B cell (primary cell): ENCODE measurements around the gene CACNA1H. TPM values are rescaled to one million over a fixed set of nuclear protein-coding genes. Genes with fewer than 3 reads are reported as not detected.

Source experiments
- ATAC-seq: fragments of 200-7000 bp; cut with Tn5 transposase; one replicate; pipeline ENCODE4 v1.10.0; 2021; ENCODE audit warnings: low read depth, mild to moderate bottlenecking, moderate number of reproducible peaks, moderate library complexity
- CTCF ChIA-PET: fragments of 350-600 bp; sonication (Branson Sonifier 250); formaldehyde crosslinking; loops from one replicate; lab custom pipeline; 2021; ENCODE audit warnings: antibody characterized with exemption, inconsistent platforms; lab: Charles Lee
- POLR2A ChIA-PET: fragments of 350-600 bp; sonication (Branson Sonifier 250); formaldehyde crosslinking; loops from one replicate; lab custom pipeline; 2021; ENCODE audit warnings: antibody characterized with exemption; lab: Charles Lee
- DNase-seq: peaks from one replicate; pipeline ENCODE4 v3.0.0; 2013
- H2AFZ ChIP-seq: 2 replicates; pipeline ENCODE4 v1.6.1; 2012; ENCODE audit warnings: mild to moderate bottlenecking, low read depth, low read length; ENCODE audit not compliant: insufficient read depth, poor library complexity, severe bottlenecking
- H3K27ac ChIP-seq, 2 donors: 1 replicate in 1 of 2; 2 replicates in 1 of 2; pipeline ENCODE4 v1.5.1; 2012 to 2013; ENCODE audit warnings: low read length in 2 of 2, mild to moderate bottlenecking in 2 of 2, moderate library complexity in 1 of 2
- H3K27me3 ChIP-seq, 4 experiments: fragments of 200-600 bp in 1 of 4; sonication (generic) in 1 of 4; replicated peaks in 1 of 4; 1 replicate in 2 of 4; 2 replicates in 2 of 4; pipeline versions ENCODE4 v1.6.1 to v1.7.0; 2013 to 2016; ENCODE audit warnings: low read length in 3 of 4, mild to moderate bottlenecking in 2 of 4, mixed read lengths in 1 of 4, moderate library complexity in 1 of 4; ENCODE audit not compliant: insufficient read depth in 4 of 4, control insufficient read depth in 3 of 4; ENCODE audit errors: control extremely low read depth in 1 of 4
- H3K36me3 ChIP-seq, 2 experiments: replicated peaks in 1 of 2; 1 replicate in 1 of 2; 2 replicates in 1 of 2; pipeline versions ENCODE4 v1.6.1 to v1.7.1; 2013; ENCODE audit warnings: low read length in 1 of 2; ENCODE audit not compliant: insufficient read depth in 2 of 2, control insufficient read depth in 1 of 2; ENCODE audit errors: control extremely low read depth in 1 of 2, extremely low read depth in 1 of 2
- H3K4me1 ChIP-seq, 2 donors: fragments of 200-600 bp in 1 of 2; sonication (generic) in 1 of 2; 1 replicate in 1 of 2; 2 replicates in 1 of 2; pipeline versions ENCODE4 v1.5.1 to v1.6.1; 2013 to 2017; ENCODE audit warnings: low read length in 2 of 2; ENCODE audit not compliant: control insufficient read depth in 2 of 2, insufficient read depth in 2 of 2
- H3K4me2 ChIP-seq: replicated peaks from 2 replicates; pipeline ENCODE3; 2012; ENCODE audit warnings: mild to moderate bottlenecking, low read depth, low read length; ENCODE audit not compliant: poor library complexity, severe bottlenecking
- H3K4me3 ChIP-seq, 5 experiments: fragments of 200-600 bp in 1 of 5; sonication (generic) in 1 of 5; 1 replicate in 3 of 5; 2 replicates in 2 of 5; pipeline versions ENCODE4 v1.5.1 to v1.7.0; 2011 to 2016; ENCODE audit warnings: low read length in 4 of 5, mild to moderate bottlenecking in 4 of 5, low read depth in 2 of 5, control low read depth in 1 of 5, moderate library complexity in 1 of 5; ENCODE audit not compliant: insufficient read depth in 1 of 5; ENCODE audit errors: control extremely low read depth in 1 of 5, extremely low read depth in 1 of 5
- H3K79me2 ChIP-seq: fragments of 200-600 bp; sonication (generic); one replicate; pipeline ENCODE4 v1.6.0; 2016; ENCODE audit warnings: low read length; ENCODE audit not compliant: control insufficient read depth, insufficient read depth
- H3K9ac ChIP-seq: fragments of 200-600 bp; sonication (generic); 2 replicates; pipeline ENCODE4 v1.6.1; 2017; ENCODE audit warnings: mild to moderate bottlenecking, low read length, moderate library complexity
- H3K9me3 ChIP-seq, 3 donors: one replicate each; pipeline versions ENCODE4 v1.6.1 to v1.7.1; 2013; ENCODE audit warnings: low read length in 2 of 3; ENCODE audit not compliant: control insufficient read depth in 2 of 3, insufficient read depth in 1 of 3; ENCODE audit errors: control extremely low read depth in 1 of 3
- H4K20me1 ChIP-seq: 2 replicates; pipeline ENCODE4 v1.6.0; 2012; ENCODE audit warnings: mild to moderate bottlenecking, low read length; ENCODE audit not compliant: insufficient read depth, control insufficient read depth, poor library complexity, severe bottlenecking
- H3K27ac Mint-ChIP-seq: one replicate; pipeline ENCODE4 v1.8.0; 2021; ENCODE audit warnings: mixed read lengths
- H3K27me3 Mint-ChIP-seq: one replicate; pipeline ENCODE4 v1.8.0; 2021; ENCODE audit warnings: mixed read lengths
- H3K4me1 Mint-ChIP-seq: one replicate; pipeline ENCODE4 v1.8.0; 2021; ENCODE audit warnings: mixed read lengths
- H3K4me3 Mint-ChIP-seq: one replicate; pipeline ENCODE4 v1.8.0; 2021; ENCODE audit warnings: mixed read lengths
- H3K9me3 Mint-ChIP-seq: one replicate; pipeline ENCODE4 v1.8.0; 2022; ENCODE audit warnings: mixed read lengths; ENCODE audit not compliant: insufficient read depth
- EZH2 ChIP-seq: IDR thresholded peaks from 2 replicates; pipeline ENCODE4 v1.6.1; 2012; ENCODE audit warnings: borderline replicate concordance, low read depth, mild to moderate bottlenecking, moderate library complexity, low read length; ENCODE audit not compliant: insufficient read depth, poor library complexity, severe bottlenecking
- WGBS: methylation state at CpG from one replicate; pipeline ENCODE4 v1.1.5; 2013; ENCODE audit warnings: missing lambda C conversion rate; ENCODE audit not compliant: insufficient coverage; 5-methylcytosine and 5-hydroxymethylcytosine counted together
- intact Hi-C: fragments of 100-400 bp; cut with micrococcal nuclease; formaldehyde crosslinking; loops from one replicate; pipeline ENCODE4 v1.10.0; 2022
- polyA plus RNA-seq: library from polyadenylated mRNA; depleted of rRNA; stranded (reverse); fragments of >200 nt; gene quantifications from 2 replicates; pipeline ENCODE4 v1.2.3, GENCODE V29; 2012
- total RNA-seq, 2 donors: library from RNA; stranded (reverse); fragments of 120-200 nt in 1 of 2; gene quantifications; 1 replicate in 1 of 2; 2 replicates in 1 of 2; pipeline versions ENCODE4 v1.2.3 to v1.2.4, GENCODE V29; 2013 to 2022
- TF ChIP-seq, protein P1 (sequence below): fragments of 200-600 bp; IDR thresholded peaks from one replicate; pipeline ENCODE4 v1.8.0; 2022; ENCODE audit warnings: antibody characterized with exemption, mild to moderate bottlenecking

CACNA1H gene
- total and polyA plus RNA-seq, 2 donors (not counting 1 experiment from before 2014, with no cell fraction given), result 0.05 to 0.10 TPM

DNA sequence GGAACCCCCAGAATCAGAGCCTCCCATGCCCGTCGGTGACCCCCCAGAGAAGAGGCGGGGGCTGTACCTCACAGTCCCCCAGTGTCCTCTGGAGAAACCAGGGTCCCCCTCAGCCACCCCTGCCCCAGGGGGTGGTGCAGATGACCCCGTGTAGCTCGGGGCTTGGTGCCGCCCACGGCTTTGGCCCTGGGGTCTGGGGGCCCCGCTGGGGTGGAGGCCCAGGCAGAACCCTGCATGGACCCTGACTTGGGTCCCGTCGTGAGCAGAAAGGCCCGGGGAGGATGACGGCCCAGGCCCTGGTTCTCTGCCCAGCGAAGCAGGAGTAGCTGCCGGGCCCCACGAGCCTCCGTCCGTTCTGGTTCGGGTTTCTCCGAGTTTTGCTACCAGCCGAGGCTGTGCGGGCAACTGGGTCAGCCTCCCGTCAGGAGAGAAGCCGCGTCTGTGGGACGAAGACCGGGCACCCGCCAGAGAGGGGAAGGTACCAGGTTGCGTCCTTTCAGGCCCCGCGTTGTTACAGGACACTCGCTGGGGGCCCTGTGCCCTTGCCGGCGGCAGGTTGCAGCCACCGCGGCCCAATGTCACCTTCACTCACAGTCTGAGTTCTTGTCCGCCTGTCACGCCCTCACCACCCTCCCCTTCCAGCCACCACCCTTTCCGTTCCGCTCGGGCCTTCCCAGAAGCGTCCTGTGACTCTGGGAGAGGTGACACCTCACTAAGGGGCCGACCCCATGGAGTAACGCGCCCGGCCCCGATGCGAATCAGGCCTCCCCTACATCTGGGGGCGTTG is 68.1 kb downstream of the CACNA1H start:
- H3K27me3 Mint-ChIP-seq, result no peaks in the 10 kb centered on the region
- no peaks in the 10 kb centered on the region for H3K4me1 Mint-ChIP-seq
- no peak overlapping the region for H2AFZ ChIP-seq
- no peak overlapping the region for H3K4me3 Mint-ChIP-seq
- H3K36me3 ChIP-seq, result no peaks in the 10 kb centered on the region
- TF ChIP-seq, protein P1, sequence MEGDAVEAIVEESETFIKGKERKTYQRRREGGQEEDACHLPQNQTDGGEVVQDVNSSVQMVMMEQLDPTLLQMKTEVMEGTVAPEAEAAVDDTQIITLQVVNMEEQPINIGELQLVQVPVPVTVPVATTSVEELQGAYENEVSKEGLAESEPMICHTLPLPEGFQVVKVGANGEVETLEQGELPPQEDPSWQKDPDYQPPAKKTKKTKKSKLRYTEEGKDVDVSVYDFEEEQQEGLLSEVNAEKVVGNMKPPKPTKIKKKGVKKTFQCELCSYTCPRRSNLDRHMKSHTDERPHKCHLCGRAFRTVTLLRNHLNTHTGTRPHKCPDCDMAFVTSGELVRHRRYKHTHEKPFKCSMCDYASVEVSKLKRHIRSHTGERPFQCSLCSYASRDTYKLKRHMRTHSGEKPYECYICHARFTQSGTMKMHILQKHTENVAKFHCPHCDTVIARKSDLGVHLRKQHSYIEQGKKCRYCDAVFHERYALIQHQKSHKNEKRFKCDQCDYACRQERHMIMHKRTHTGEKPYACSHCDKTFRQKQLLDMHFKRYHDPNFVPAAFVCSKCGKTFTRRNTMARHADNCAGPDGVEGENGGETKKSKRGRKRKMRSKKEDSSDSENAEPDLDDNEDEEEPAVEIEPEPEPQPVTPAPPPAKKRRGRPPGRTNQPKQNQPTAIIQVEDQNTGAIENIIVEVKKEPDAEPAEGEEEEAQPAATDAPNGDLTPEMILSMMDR, result no peak
- no peak for TF ChIP-seq EZH2
- no peak overlapping the region for H3K9ac ChIP-seq
- WGBS, result 87% methylated on average over 48 of the region's 48 CpGs
- ATAC-seq (no peak), DNase-seq (no peak)
- H3K27me3 ChIP-seq, result no peaks in the 10 kb centered on the region
- POLR2A ChIA-PET, result interaction anchor here (0.6 kb wide), 1 partner anchor 762 kb away, joined by 7 read pairs; no protein-coding TSS in a partner anchor
- CTCF ChIA-PET, result no interaction called here
- intact Hi-C loops, result no loop called here
- H3K27ac ChIP-seq, result no peak overlapping the region
- H4K20me1 ChIP-seq, result no peaks in the 10 kb centered on the region
- H3K79me2 ChIP-seq, result no peaks in the 10 kb centered on the region
- no peaks in the 10 kb centered on the region for H3K9me3 Mint-ChIP-seq
- H3K4me3 ChIP-seq, result no peak overlapping the region
- H3K27ac Mint-ChIP-seq, result no peak overlapping the region
- H3K4me1 ChIP-seq, result no peaks in the 10 kb centered on the region
- no peak overlapping the region for H3K4me2 ChIP-seq
- no peaks in the 10 kb centered on the region for H3K9me3 ChIP-seq
